Activated T-cell treated with anti-CD3 and anti-CD28 coated beads, Interleukin-2, amount 50 U/mL, for 24 hours (primary cell): ENCODE data around the gene PORCN.

Experiments used
- DNase-seq: peaks from one replicate; pipeline ENCODE4 v3.0.0-alpha.2; 2020
- H3K27ac Mint-ChIP-seq: 2 replicates; pipeline ENCODE4 v1.8.0; 2020; ENCODE audit warnings: mild to moderate bottlenecking, mixed read lengths
- H3K27me3 Mint-ChIP-seq: 2 replicates; pipeline ENCODE4 v1.8.0; 2020; ENCODE audit warnings: mixed read lengths
- H3K36me3 Mint-ChIP-seq: 2 replicates; pipeline ENCODE4 v1.8.0; 2020; ENCODE audit warnings: low read depth, mixed read lengths
- H3K4me1 Mint-ChIP-seq: 2 replicates; pipeline ENCODE4 v1.8.0; 2020; ENCODE audit warnings: low read depth, mixed read lengths
- H3K4me3 Mint-ChIP-seq: 2 replicates; pipeline ENCODE4 v1.8.0; 2020; ENCODE audit warnings: mild to moderate bottlenecking, moderate library complexity, mixed read lengths
- H3K9me3 Mint-ChIP-seq: 2 replicates; pipeline ENCODE4 v1.8.0; 2020; ENCODE audit warnings: mixed read lengths

Gene PORCN

DNA sequence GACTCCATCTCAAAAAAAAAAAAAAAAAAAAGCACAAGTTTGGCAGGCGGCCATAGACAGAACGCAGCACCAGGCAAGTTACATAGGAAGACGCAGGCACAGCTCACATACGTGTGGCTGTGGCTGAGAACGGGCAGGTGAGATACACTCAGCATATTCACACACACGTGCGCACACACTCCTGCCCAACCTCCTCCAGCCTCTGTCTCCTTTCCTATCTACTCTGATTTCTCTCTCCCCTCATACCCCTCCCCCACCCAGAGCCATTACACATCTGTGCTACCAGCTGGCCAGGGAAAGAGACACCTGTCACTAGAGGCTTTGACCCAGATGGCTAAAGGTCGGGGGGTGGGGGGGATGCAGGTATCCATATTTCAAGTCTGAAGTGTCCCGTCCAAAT lies 36.6 kb upstream of the PORCN start:
- Mint-ChIP-seq H3K4me3 (no peak overlapping the region), H3K36me3 (peaks cover 28% of the 10 kb centered on the region), H3K27ac (no peak overlapping the region), H3K9me3 (no peaks in the 10 kb centered on the region), H3K27me3 (peaks cover 12% of the 10 kb centered on the region), H3K4me1 (peaks cover 17% of the 10 kb centered on the region)
- DNase-seq, result no peak

DNA sequence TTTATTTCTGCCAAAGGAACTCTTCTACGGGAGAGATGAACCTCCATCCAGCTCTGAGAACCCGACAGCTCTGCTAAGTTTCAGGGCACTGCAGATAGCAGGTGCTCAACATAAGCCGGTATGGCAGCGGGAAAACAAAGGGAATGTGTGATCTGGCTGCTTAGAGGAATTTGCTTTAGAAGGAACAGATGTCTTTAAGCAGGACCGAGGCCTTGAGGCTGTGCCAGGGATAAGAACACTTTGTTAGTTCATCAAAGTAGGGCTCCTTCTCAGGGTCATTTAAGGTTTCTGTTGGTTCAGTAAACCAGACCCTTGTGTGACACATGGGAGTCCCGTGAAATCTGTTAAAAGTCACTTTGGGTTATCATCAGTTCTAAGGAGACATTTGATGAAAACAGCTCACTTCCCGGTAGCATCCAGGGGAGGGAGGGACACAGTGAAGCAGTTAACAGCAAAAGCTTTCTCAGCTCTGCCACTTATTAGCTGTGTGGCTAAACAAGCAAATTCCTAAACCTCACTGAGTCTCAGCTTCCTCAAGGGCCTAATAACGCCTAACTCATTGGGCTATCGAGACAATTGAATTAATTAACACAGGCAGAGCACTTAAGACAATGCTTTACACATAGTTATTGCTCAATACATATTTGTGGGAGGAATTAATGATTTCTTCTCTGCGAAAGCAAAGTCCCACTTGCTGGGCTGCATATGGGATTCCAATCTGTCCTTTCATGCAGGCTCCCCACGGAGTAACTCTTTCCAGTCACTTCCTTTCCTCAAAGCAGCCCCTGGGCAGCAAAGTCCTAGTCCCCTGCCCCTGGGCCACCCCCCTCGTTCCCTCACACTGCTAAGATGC lies 35.7 kb upstream of the PORCN start:
- Mint-ChIP-seq H3K4me3 (no peak overlapping the region), H3K4me1 (peaks cover 21% of the 10 kb centered on the region), H3K36me3 (peaks cover 29% of the 10 kb centered on the region), H3K27ac (no peak overlapping the region), H3K9me3 (no peaks in the 10 kb centered on the region), H3K27me3 (peaks cover 14% of the 10 kb centered on the region)
- DNase-seq, result no peak

DNA sequence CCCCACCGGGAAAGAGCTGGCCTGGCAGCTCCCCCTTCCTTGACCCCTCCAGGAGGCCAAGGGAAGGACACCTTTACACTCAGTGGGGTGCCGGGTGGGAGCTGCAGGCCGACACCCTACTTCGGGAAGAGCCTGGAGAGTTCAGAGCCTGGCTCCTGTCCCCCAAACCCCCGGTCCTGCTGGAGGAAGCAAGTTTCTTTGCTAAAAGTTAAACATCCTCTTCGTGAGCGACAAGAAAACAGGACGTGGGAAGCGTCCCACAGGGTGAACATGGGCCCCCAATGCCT lies 35.1 kb upstream of the PORCN start:
- no peak for DNase-seq
- no peak overlapping the region for H3K27ac Mint-ChIP-seq
- peaks cover 14% of the 10 kb centered on the region for H3K27me3 Mint-ChIP-seq
- H3K4me1 Mint-ChIP-seq, result peaks cover 26% of the 10 kb centered on the region
- H3K4me3 Mint-ChIP-seq, result no peak overlapping the region
- peaks cover 31% of the 10 kb centered on the region for H3K36me3 Mint-ChIP-seq
- H3K9me3 Mint-ChIP-seq, result no peaks in the 10 kb centered on the region

DNA sequence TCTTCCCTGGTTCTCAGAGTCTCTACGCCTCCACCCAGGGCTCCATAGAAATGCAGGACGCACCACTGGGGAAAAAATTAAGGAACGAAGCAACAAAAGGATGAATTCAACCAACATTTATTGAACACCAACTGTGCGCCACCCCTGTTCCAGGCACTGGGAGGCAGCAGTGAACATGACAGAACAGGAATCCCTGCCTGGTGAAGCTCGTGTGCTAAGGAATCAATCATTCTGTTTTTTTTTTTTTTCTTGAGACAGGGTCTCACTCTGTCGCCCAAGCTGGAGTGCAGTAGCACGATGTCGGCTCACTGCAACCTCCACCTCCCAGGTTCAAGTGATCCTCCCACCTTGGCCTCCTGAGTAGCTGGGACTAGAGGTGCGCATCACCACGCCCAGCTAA lies 34.7 kb upstream of the PORCN start:
- no peak overlapping the region for H3K4me3 Mint-ChIP-seq
- H3K4me1 Mint-ChIP-seq, result peaks cover 27% of the 10 kb centered on the region
- H3K36me3 Mint-ChIP-seq, result peaks cover 33% of the 10 kb centered on the region
- H3K27ac Mint-ChIP-seq, result no peak overlapping the region
- no peaks in the 10 kb centered on the region for H3K9me3 Mint-ChIP-seq
- peaks cover 14% of the 10 kb centered on the region for H3K27me3 Mint-ChIP-seq
- DNase-seq, result no peak

DNA sequence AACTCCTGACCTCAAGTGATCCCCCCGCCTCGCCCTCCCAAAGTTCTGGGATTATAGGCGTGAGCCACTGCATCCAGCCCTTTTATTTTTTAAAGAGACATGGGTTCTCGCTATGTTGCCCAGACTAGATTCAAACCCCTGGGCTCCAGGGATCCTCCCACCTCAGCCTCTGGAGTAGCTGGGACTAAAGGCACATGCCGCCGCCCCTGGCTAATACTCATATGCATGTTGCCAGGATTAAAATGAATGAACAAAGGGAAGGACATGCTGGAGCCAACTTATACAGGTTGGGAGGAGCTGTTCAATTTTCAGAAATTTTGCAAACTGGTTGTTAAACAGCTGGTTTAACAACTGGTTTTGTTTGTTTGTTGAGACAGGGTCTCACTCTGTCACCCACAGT lies 34.2 kb upstream of the PORCN start:
- no peaks in the 10 kb centered on the region for H3K9me3 Mint-ChIP-seq
- peak overlapping the region; percentile 76 for H3K27ac Mint-ChIP-seq
- DNase-seq, result no peak
- peaks cover 14% of the 10 kb centered on the region for H3K27me3 Mint-ChIP-seq
- peaks cover 36% of the 10 kb centered on the region for H3K36me3 Mint-ChIP-seq
- H3K4me3 Mint-ChIP-seq, result peak overlapping the region; percentile 90
- peaks cover 24% of the 10 kb centered on the region for H3K4me1 Mint-ChIP-seq

DNA sequence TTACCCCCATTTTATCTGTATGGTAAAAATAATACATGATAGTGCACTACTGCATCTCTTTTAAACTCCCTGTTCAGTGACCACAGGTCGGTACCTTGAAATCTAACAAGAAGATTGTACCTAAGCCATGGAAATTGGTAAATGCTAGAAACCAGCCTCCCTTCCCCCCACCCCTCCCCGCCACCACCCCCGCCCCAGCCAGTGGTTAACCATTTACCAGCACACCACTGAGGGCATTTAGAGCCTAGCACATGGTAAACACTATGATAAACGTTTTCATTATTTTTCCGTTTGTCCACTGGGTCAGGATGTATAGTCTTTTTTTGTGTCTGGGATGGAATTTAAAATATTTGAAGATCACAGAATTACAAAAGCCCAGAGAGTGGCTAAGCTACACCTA lies 33.5 kb upstream of the PORCN start:
- H3K9me3 Mint-ChIP-seq, result no peaks in the 10 kb centered on the region
- peak overlapping the region; percentile 94 for H3K27ac Mint-ChIP-seq
- H3K27me3 Mint-ChIP-seq, result peaks cover 14% of the 10 kb centered on the region
- H3K4me1 Mint-ChIP-seq, result peaks cover 25% of the 10 kb centered on the region
- H3K4me3 Mint-ChIP-seq, result peak overlapping the region; percentile 90
- DNase-seq, result no peak
- peaks cover 40% of the 10 kb centered on the region for H3K36me3 Mint-ChIP-seq

DNA sequence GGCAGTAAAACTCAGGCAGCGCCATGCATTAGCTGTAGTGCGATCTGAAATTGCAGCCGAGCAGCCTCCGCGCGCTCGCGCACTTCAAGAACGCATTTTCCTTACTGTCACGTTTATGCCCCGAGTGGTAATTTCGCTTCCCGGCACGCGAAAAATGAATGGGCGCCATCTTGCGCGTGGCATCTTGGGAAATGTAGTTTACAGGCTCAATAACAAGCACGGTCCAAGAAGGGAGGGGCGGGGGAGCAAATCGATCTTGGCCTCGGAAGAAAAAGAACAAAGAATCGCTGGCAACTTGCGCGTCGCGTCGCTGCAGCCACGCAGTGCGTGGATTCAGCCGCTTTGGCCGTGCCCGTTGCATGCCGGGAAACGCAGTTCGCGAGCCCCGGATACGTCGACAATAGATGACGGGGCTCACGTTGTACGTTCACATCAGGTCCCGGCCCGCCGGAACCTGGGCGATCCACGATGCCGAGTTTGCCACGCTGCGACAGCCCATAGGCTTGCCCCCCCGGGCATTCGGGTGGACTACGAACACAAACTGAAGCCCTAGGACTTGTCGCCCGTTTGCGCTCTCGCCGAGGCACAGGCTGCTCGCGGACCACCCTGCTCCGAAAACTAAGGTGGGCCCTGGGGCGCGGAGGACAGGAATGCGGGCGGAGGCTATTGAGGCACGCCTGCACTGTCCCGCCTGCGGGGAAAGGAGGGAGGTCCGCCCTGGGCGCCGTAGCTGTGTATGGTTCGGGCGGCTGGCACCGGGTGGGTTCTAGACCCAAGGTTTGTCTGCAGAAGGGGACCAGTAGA lies 32.8 kb upstream of the PORCN start, which contains the start of gene FTSJ1:
Gene FTSJ1, plus strand, starts transcription at position 426 of the 804 bp plus-strand sequence. CDS start 1,849 bp downstream, outside the sequence.
- Mint-ChIP-seq H3K27ac (peak within 1 kb of the TSS; percentile 94), H3K27me3 (peaks cover 14% of the 10 kb centered on the region), H3K9me3 (no peaks in the 10 kb centered on the region), H3K4me1 (peaks cover 30% of the 10 kb centered on the region), H3K4me3 (peak within 1 kb of the TSS; percentile 90), H3K36me3 (peaks cover 47% of the 10 kb centered on the region)
- DNase-seq, result peak; percentile 86

DNA sequence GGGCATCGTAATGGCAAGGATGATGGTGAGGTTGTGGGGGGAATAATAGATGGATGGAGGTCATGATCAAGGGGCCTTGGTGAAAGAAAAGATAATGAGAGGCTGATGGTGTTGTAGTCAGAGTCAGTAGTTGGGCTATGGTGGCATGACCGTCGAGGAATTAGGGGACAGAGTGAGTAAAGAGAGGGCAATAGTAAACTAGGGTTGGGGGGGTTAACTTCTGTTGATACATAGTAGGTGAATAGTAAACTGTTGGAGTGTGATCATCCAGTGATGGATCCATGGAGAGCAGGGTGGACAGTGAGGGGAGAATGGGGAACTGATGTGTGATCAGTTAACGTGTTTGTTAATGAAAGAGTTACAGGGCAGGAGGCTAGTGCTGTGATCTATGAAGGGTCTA lies 31.9 kb upstream of the PORCN start:
- DNase-seq, result no peak
- peaks cover 30% of the 10 kb centered on the region for H3K4me1 Mint-ChIP-seq
- peaks cover 56% of the 10 kb centered on the region for H3K36me3 Mint-ChIP-seq
- H3K27ac Mint-ChIP-seq, result peak overlapping the region; percentile 94
- no peaks in the 10 kb centered on the region for H3K9me3 Mint-ChIP-seq
- peak overlapping the region; percentile 90 for H3K4me3 Mint-ChIP-seq
- H3K27me3 Mint-ChIP-seq, result peaks cover 17% of the 10 kb centered on the region

DNA sequence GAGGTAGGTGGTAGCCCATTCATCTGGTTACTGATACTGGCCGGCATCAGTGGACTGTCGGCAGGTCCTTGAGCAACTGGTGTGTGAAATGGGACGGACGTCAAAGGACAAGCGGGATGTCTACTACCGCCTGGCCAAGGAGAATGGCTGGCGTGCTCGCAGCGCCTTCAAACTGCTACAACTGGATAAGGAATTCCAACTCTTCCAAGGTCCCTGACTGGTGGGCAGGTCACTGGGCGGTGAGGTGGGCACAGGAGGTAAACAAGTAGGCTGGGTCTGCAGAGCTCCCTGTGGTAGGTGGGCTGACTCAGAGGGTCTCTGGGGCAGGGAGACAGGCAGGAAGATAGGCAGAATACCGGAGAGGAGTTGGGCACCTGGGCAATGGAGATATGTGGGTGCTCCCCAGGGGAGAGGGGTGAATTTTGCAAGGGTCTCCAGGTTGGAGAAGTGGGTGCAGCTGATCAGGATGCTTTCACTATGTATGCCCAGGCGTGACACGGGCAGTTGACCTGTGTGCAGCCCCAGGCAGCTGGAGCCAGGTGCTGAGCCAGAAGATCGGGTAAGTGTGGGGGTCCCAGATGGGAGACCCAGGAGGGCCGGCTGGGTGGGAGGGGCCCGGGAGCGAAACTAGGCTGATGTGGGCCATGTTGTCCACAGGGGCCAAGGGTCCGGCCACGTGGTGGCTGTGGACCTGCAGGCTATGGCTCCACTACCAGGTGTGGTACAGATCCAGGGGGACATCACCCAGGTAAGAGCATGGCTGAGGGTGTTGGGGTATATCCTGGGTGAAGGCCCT lies 30.6 kb upstream of the PORCN start:
- Mint-ChIP-seq H3K4me3 (peak overlapping the region; percentile 90), H3K4me1 (peaks cover 30% of the 10 kb centered on the region), H3K9me3 (no peaks in the 10 kb centered on the region), H3K27me3 (peaks cover 19% of the 10 kb centered on the region), H3K27ac (peak overlapping the region; percentile 94), H3K36me3 (peaks cover 68% of the 10 kb centered on the region)
- no peak for DNase-seq

DNA sequence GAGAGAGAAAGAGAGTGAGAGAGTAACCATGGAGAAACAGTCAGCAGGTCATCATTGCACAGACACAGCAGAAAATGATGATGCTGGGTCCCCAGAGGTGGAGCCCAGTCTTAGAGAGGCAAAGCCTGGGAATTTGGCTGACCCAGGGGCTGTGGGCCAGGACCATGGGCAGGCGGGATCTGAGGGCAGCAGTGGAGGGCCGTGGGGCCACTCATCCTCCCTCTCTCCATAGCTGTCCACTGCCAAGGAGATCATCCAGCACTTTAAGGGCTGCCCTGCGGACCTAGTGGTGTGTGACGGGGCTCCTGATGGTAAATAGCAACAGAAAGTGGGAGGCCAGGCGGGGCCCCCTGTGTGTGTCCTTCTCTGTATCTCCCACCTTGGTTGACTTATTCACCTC lies 30.0 kb upstream of the PORCN start:
- Mint-ChIP-seq H3K9me3 (no peaks in the 10 kb centered on the region), H3K4me1 (peaks cover 30% of the 10 kb centered on the region), H3K36me3 (peaks cover 74% of the 10 kb centered on the region), H3K4me3 (no peak overlapping the region), H3K27me3 (peaks cover 19% of the 10 kb centered on the region), H3K27ac (peak overlapping the region; percentile 31)
- no peak for DNase-seq

DNA sequence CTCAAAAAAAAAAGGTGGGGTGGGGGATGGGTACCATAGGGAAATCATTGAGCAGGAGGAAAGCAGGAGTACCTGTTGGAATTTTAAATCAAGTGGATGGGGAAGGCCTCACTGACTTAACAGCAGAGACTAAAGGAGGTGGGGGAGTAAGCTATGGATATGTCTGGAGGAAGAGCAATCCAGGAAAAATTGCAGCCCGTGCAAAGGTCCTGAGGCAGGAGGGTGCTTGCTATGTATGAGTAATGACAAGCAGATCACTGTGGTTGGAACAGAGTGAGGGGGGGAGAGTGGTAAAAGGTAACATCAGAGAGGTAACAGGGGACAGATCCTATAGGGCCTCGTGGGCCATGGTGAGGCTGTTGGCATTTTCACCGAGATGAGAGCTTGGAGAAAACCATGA lies 28.6 kb upstream of the PORCN start:
- peak overlapping the region; percentile 56 for H3K27ac Mint-ChIP-seq
- H3K27me3 Mint-ChIP-seq, result peaks cover 17% of the 10 kb centered on the region
- H3K9me3 Mint-ChIP-seq, result no peaks in the 10 kb centered on the region
- no peak overlapping the region for H3K4me3 Mint-ChIP-seq
- H3K36me3 Mint-ChIP-seq, result peaks cover 83% of the 10 kb centered on the region
- no peak for DNase-seq
- H3K4me1 Mint-ChIP-seq, result peaks cover 24% of the 10 kb centered on the region

DNA sequence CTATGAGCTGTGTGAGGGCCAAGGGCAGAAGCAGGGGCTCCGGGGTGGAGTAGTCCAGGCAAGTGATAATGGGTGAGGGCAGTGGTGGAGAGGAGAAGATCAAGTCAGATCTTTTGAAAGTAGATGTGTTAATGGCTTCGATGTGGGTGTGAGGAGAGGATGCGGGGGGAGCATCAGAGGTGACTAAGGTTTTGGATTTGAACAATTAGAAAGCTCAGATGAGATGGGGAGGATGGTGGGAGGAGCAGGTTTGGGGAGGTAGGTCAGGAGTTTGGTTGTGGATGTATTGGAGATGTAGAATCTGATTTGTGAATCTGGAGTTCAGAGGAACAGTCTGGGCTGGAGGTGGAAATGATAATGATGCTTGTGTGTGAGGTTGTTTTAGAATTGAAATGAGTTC lies 28.2 kb upstream of the PORCN start:
- Mint-ChIP-seq H3K27me3 (peaks cover 17% of the 10 kb centered on the region), H3K36me3 (peaks cover 87% of the 10 kb centered on the region), H3K9me3 (no peaks in the 10 kb centered on the region), H3K4me3 (no peak overlapping the region), H3K4me1 (peaks cover 23% of the 10 kb centered on the region), H3K27ac (peak overlapping the region; percentile 56)
- DNase-seq, result no peak

DNA sequence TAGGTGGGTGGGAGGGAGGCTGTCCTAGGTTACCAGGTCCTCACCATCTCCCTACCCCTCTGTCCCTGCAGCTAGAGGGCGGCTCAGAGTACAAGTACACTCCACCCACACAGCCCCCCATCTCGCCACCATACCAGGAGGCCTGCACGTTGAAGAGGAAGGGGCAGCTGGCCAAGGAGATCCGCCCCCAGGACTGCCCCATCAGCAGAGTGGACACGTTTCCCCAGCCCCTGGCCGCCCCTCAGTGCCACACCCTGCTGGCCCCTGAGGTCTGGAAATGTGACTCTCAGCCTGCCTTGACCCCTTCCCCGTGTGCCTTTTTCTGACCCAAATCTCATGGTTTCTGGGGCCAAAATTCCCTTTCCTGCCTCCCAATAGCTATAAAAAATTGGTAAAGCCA lies 26.3 kb upstream of the PORCN start:
- H3K27me3 Mint-ChIP-seq, result peaks cover 12% of the 10 kb centered on the region
- peaks cover 81% of the 10 kb centered on the region for H3K36me3 Mint-ChIP-seq
- H3K4me1 Mint-ChIP-seq, result peaks cover 18% of the 10 kb centered on the region
- DNase-seq, result no peak
- H3K4me3 Mint-ChIP-seq, result no peak overlapping the region
- no peaks in the 10 kb centered on the region for H3K9me3 Mint-ChIP-seq
- peak overlapping the region; percentile 37 for H3K27ac Mint-ChIP-seq

DNA sequence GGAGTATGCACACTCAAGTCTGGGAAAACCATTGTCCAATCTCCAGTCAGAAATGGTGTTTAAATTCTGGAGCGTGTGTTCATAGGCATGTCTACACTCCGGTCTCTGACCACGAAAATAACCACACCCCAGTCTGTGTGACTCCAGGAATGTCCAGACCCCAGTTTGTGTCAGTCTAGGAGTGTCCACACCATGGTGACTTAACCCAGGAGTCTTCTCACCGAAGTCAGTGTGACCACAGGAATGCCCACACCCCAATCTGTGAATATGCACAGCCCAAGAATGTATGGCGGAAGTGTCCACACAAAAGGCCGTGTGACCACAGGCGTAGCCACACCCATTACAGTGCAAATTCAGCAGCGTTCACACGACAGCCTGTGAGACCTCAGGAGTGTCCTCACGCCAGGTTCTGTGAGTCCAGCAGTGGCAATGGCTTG lies 21.4 kb upstream of the PORCN start:
- DNase-seq, result no peak
- Mint-ChIP-seq H3K27me3 (peaks cover 14% of the 10 kb centered on the region), H3K4me3 (no peak overlapping the region), H3K4me1 (no peaks in the 10 kb centered on the region), H3K9me3 (no peaks in the 10 kb centered on the region), H3K27ac (peak overlapping the region; percentile 37), H3K36me3 (peaks cover 38% of the 10 kb centered on the region)
